ENCODE data around the gene SLC17A3. TPM values are rescaled to one million over a fixed set of nuclear protein-coding genes. Genes with fewer than 3 reads are reported as not detected.

SLC17A3 gene
- total RNA-seq, 1 experiment from 2014 or later, result not detected

DNA sequence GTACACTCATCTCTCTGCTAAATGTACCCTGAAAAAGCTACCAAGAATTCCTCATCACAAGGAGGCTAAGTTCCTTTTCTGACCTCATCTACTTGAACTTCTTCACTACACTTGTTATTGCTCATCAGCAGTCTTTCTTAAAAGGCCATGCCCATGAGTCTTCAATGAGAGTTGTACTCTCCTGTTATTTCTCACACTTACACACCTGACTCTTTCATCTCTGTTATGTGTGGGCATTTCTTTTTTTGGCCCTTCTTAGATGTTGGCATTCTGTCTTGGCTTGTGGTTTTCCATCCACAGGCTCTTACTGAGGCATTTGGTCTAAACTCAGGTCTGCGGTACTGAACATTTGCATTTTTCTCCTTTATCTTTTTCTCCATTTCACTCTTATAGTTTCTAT is 31.5 kb downstream of the SLC17A3 start:
- Histone ChIP-seq H3K9ac (ENCODE audit: low read length) (no peak overlapping the region), H3K9me3 (ENCODE audit: low read length) (no peaks in the 10 kb centered on the region), H3K27me3 (ENCODE audit: low read length) (no peaks in the 10 kb centered on the region), H3K4me2 (ENCODE audit: low read depth, low read length, poor library complexity, severe bottlenecking) (no peak overlapping the region), H4K20me1 (ENCODE audit: insufficient read depth, low read depth, low read length) (no peaks in the 10 kb centered on the region), H3K79me2 (ENCODE audit: low read length) (no peaks in the 10 kb centered on the region), H3K27ac (ENCODE audit: low read length) (no peak overlapping the region), H2AFZ (ENCODE audit: low read length) (no peak overlapping the region), H3K4me3 (ENCODE audit: low read length) (no peak overlapping the region), H3K4me1 (ENCODE audit: low read length) (no peaks in the 10 kb centered on the region), H3K9me2 (replicated peaks; ENCODE audit: insufficient read depth, low read length) (no peaks in the 10 kb centered on the region), H3K36me3 (ENCODE audit: insufficient read depth, low read length) (no peaks in the 10 kb centered on the region)
- no peak for DNase-seq

- no peaks in the 10 kb centered on the region for H3K9me3 ChIP-seq (ENCODE audit: low read length)
- no peak overlapping the region for H3K9ac ChIP-seq (ENCODE audit: low read length)
- no peaks in the 10 kb centered on the region for H3K36me3 ChIP-seq (ENCODE audit: insufficient read depth, low read length)
- H3K4me3 ChIP-seq (ENCODE audit: low read length), result no peak overlapping the region
- no peaks in the 10 kb centered on the region for H4K20me1 ChIP-seq (ENCODE audit: insufficient read depth, low read depth, low read length)
- no peak overlapping the region for H2AFZ ChIP-seq (ENCODE audit: low read length)
- H3K27ac ChIP-seq (ENCODE audit: low read length), result no peak overlapping the region
- no peaks in the 10 kb centered on the region for H3K9me2 ChIP-seq (replicated peaks; ENCODE audit: insufficient read depth, low read length)
- no peaks in the 10 kb centered on the region for H3K79me2 ChIP-seq (ENCODE audit: low read length)
- H3K4me1 ChIP-seq (ENCODE audit: low read length), result no peaks in the 10 kb centered on the region
- no peak overlapping the region for H3K4me2 ChIP-seq (ENCODE audit: low read depth, low read length, poor library complexity, severe bottlenecking)
- DNase-seq, result no peak
- no peaks in the 10 kb centered on the region for H3K27me3 ChIP-seq (ENCODE audit: low read length)
These were observed 38.4 kb downstream of the SLC17A3 start for GRCh38 chr6:25835442-25836283.

DNA sequence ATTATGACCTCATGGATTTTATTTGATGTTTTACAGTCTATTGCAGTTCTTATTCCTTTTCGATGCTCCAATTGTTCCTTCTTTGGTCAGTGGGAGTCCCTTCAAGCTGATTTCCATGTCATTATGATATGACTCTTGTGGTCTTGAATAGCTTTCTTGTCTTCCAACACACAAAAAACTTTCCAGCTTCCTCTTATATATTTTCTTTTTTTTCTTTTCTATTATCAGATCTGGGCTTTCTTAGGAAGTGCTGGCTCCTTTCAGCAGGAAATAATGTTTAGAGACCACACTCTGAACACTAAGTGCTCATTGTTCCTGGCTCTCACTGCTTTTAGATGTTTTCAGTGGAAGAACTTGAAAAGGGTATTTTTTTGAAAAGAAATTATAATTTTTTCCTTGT is 39.1 kb downstream of the SLC17A3 start:
- no peak overlapping the region for H3K4me2 ChIP-seq (ENCODE audit: low read depth, low read length, poor library complexity, severe bottlenecking)

DNA sequence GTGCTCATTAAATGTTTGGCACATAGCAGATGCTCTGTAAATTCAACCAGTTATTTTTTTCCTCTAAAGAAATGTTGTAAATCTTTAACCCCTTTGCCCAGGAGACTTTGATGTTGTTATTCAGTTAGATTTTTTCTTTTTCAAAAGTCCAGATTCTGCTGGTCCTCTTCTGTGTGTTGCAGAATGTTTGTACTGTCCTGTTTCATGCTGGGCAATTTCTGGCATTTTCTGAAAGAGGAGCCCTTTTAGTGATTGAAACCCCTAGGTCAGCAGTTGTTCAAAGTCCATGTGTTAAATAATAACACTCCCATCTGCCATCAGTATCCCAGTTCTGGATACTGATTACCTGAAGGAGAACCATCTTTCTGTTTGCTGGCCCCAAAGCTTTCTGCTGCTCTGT is 40.9 kb downstream of the SLC17A3 start:
- Histone ChIP-seq H3K79me2 (ENCODE audit: low read length) (no peaks in the 10 kb centered on the region), H3K9me2 (replicated peaks; ENCODE audit: insufficient read depth, low read length) (no peaks in the 10 kb centered on the region)
- no peak for DNase-seq

More for the DNA sequence above, 39.1 kb downstream of the SLC17A3 start:
- DNase-seq, result no peak
- H3K4me3 ChIP-seq (ENCODE audit: low read length), result no peak overlapping the region
- H3K9me3 ChIP-seq (ENCODE audit: low read length), result no peaks in the 10 kb centered on the region
- H3K9ac ChIP-seq (ENCODE audit: low read length), result no peak overlapping the region
- H3K4me1 ChIP-seq (ENCODE audit: low read length), result no peaks in the 10 kb centered on the region
- H3K79me2 ChIP-seq (ENCODE audit: low read length), result no peaks in the 10 kb centered on the region
- H3K36me3 ChIP-seq (ENCODE audit: insufficient read depth, low read length), result no peaks in the 10 kb centered on the region
- H2AFZ ChIP-seq (ENCODE audit: low read length), result no peak overlapping the region
- no peaks in the 10 kb centered on the region for H3K9me2 ChIP-seq (replicated peaks; ENCODE audit: insufficient read depth, low read length)
- no peaks in the 10 kb centered on the region for H3K27me3 ChIP-seq (ENCODE audit: low read length)
- H3K27ac ChIP-seq (ENCODE audit: low read length), result no peak overlapping the region
- H4K20me1 ChIP-seq (ENCODE audit: insufficient read depth, low read depth, low read length), result no peaks in the 10 kb centered on the region

GRCh38 chr6:25832670-25833069 is 41.4 kb downstream of the SLC17A3 start:
- H3K9ac ChIP-seq (ENCODE audit: low read length), result no peak overlapping the region
- no peak overlapping the region for H3K4me3 ChIP-seq (ENCODE audit: low read length)
- H2AFZ ChIP-seq (ENCODE audit: low read length), result no peak overlapping the region
- H3K36me3 ChIP-seq (ENCODE audit: insufficient read depth, low read length), result no peaks in the 10 kb centered on the region
- DNase-seq, result no peak
- H3K27ac ChIP-seq (ENCODE audit: low read length), result no peak overlapping the region
- H3K4me2 ChIP-seq (ENCODE audit: low read depth, low read length, poor library complexity, severe bottlenecking), result no peak overlapping the region
- no peaks in the 10 kb centered on the region for H4K20me1 ChIP-seq (ENCODE audit: insufficient read depth, low read depth, low read length)
- no peaks in the 10 kb centered on the region for H3K9me3 ChIP-seq (ENCODE audit: low read length)
- H3K4me1 ChIP-seq (ENCODE audit: low read length), result no peaks in the 10 kb centered on the region
- no peaks in the 10 kb centered on the region for H3K79me2 ChIP-seq (ENCODE audit: low read length)
- H3K27me3 ChIP-seq (ENCODE audit: low read length), result no peaks in the 10 kb centered on the region
- no peaks in the 10 kb centered on the region for H3K9me2 ChIP-seq (replicated peaks; ENCODE audit: insufficient read depth, low read length)

More for the DNA sequence above, 40.9 kb downstream of the SLC17A3 start:
- Histone ChIP-seq H3K27ac (ENCODE audit: low read length) (no peak overlapping the region), H3K4me1 (ENCODE audit: low read length) (no peaks in the 10 kb centered on the region), H3K9me3 (ENCODE audit: low read length) (no peaks in the 10 kb centered on the region), H4K20me1 (ENCODE audit: insufficient read depth, low read depth, low read length) (no peaks in the 10 kb centered on the region), H3K36me3 (ENCODE audit: insufficient read depth, low read length) (no peaks in the 10 kb centered on the region), H2AFZ (ENCODE audit: low read length) (no peak overlapping the region), H3K4me2 (ENCODE audit: low read depth, low read length, poor library complexity, severe bottlenecking) (no peak overlapping the region), H3K4me3 (ENCODE audit: low read length) (no peak overlapping the region), H3K9ac (ENCODE audit: low read length) (no peak overlapping the region), H3K27me3 (ENCODE audit: low read length) (no peaks in the 10 kb centered on the region)

- H4K20me1 ChIP-seq (ENCODE audit: insufficient read depth, low read depth, low read length), result no peaks in the 10 kb centered on the region
- H3K9me2 ChIP-seq (replicated peaks; ENCODE audit: insufficient read depth, low read length), result no peaks in the 10 kb centered on the region
These were observed 41.8 kb downstream of the SLC17A3 start for GRCh38 chr6:25832307-25832662.

GRCh38 chr6:25831532-25832306 is 42.3 kb downstream of the SLC17A3 start, which contains the start of gene SLC17A1:
Gene SLC17A1 (minus strand): TSS chr6:25832052. CDS start chr6:25830557, 1,495 bp downstream.
- Histone ChIP-seq H3K27me3 (ENCODE audit: low read length) (no peaks in the 10 kb centered on the region), H3K4me2 (ENCODE audit: low read depth, low read length, poor library complexity, severe bottlenecking) (no peak within 1 kb of the TSS), H2AFZ (ENCODE audit: low read length) (no peak within 1 kb of the TSS), H3K9ac (ENCODE audit: low read length) (no peak within 1 kb of the TSS), H3K27ac (ENCODE audit: low read length) (no peak within 1 kb of the TSS), H3K36me3 (ENCODE audit: insufficient read depth, low read length) (no peaks in the 10 kb centered on the region), H3K9me3 (ENCODE audit: low read length) (no peaks in the 10 kb centered on the region), H3K4me1 (ENCODE audit: low read length) (no peaks in the 10 kb centered on the region), H3K4me3 (ENCODE audit: low read length) (no peak within 1 kb of the TSS), H3K9me2 (replicated peaks; ENCODE audit: insufficient read depth, low read length) (no peaks in the 10 kb centered on the region), H3K79me2 (ENCODE audit: low read length) (no peaks in the 10 kb centered on the region), H4K20me1 (ENCODE audit: insufficient read depth, low read depth, low read length) (no peaks in the 10 kb centered on the region)
- DNase-seq, result no peak

More at GRCh38 chr6:25832307-25832662, 41.8 kb downstream of the SLC17A3 start:
- Histone ChIP-seq H3K4me1 (ENCODE audit: low read length) (no peaks in the 10 kb centered on the region), H3K9me3 (ENCODE audit: low read length) (no peaks in the 10 kb centered on the region), H3K4me3 (ENCODE audit: low read length) (no peak overlapping the region), H3K27me3 (ENCODE audit: low read length) (no peaks in the 10 kb centered on the region), H2AFZ (ENCODE audit: low read length) (no peak overlapping the region), H3K36me3 (ENCODE audit: insufficient read depth, low read length) (no peaks in the 10 kb centered on the region), H3K27ac (ENCODE audit: low read length) (no peak overlapping the region), H3K9ac (ENCODE audit: low read length) (no peak overlapping the region), H3K79me2 (ENCODE audit: low read length) (no peaks in the 10 kb centered on the region), H3K4me2 (ENCODE audit: low read depth, low read length, poor library complexity, severe bottlenecking) (no peak overlapping the region)
- no peak for DNase-seq

GRCh38 chr6:25830458-25830857 is 43.6 kb downstream of the SLC17A3 start:
- no peak overlapping the region for H2AFZ ChIP-seq (ENCODE audit: low read length)
- no peaks in the 10 kb centered on the region for H3K4me1 ChIP-seq (ENCODE audit: low read length)
- DNase-seq, result no peak
- no peak overlapping the region for H3K4me3 ChIP-seq (ENCODE audit: low read length)
- no peak overlapping the region for H3K4me2 ChIP-seq (ENCODE audit: low read depth, low read length, poor library complexity, severe bottlenecking)
- no peaks in the 10 kb centered on the region for H3K9me2 ChIP-seq (replicated peaks; ENCODE audit: insufficient read depth, low read length)
- no peak overlapping the region for H3K27ac ChIP-seq (ENCODE audit: low read length)
- no peaks in the 10 kb centered on the region for H3K36me3 ChIP-seq (ENCODE audit: insufficient read depth, low read length)
- H3K9me3 ChIP-seq (ENCODE audit: low read length), result no peaks in the 10 kb centered on the region
- H3K79me2 ChIP-seq (ENCODE audit: low read length), result no peaks in the 10 kb centered on the region
- H3K9ac ChIP-seq (ENCODE audit: low read length), result no peak overlapping the region
- no peaks in the 10 kb centered on the region for H4K20me1 ChIP-seq (ENCODE audit: insufficient read depth, low read depth, low read length)
- H3K27me3 ChIP-seq (ENCODE audit: low read length), result no peaks in the 10 kb centered on the region
